ENCODE results near the gene ZSCAN10.
A peak's percentile ranks its signal among the peaks of the same experiment; 100 is the strongest.
"Not testable (repeated sequence)": the region's sequence is repeated elsewhere in the genome, so short reads cannot be mapped to it uniquely, and the experiment has no call there.

Gene ZSCAN10

DNA sequence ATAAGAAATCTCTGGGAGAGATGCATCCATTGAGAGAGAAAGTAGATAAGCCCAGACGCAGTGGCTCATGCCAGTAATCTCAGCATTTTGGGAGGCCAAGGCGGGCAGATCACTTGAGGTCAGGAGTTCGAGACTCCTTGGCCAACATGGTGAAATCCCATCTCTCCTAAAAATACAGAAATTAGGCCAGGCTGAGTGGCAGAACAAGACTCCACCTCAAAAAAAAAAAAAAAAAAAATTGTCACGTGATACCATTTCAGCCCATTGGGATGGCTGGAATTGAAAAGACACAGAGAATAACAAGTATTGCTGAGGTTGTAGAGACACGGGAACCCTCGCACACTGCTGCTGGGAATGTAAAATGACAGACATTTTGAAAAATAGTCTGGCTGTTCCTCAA, 36.5 kb downstream of the ZSCAN10 start:
- Histone ChIP-seq H3K27me3 (ENCODE audit: control insufficient read depth, insufficient read depth, low read length) (peaks cover 9% of the 10 kb centered on the region), H3K4me3 (ENCODE audit: low read depth, low read length) (no peak overlapping the region), H3K9ac (ENCODE audit: low read depth, low read length) (no peak overlapping the region), H3K36me3 (ENCODE audit: control insufficient read depth, insufficient read depth, low read length) (no peaks in the 10 kb centered on the region), H3K9me3 (ENCODE audit: control insufficient read depth, insufficient read depth, low read length) (no peaks in the 10 kb centered on the region), H3K4me1 (ENCODE audit: control insufficient read depth, insufficient read depth, low read length) (peaks cover 5% of the 10 kb centered on the region)

GRCh38 chr16:3060339-3061127, 38.6 kb downstream of the ZSCAN10 start:
- H3K4me1 ChIP-seq (ENCODE audit: control insufficient read depth, insufficient read depth, low read length) = peaks cover 4% of the 10 kb centered on the region
- no peaks in the 10 kb centered on the region for H3K36me3 ChIP-seq (ENCODE audit: control insufficient read depth, insufficient read depth, low read length)
- peaks cover 12% of the 10 kb centered on the region for H3K27me3 ChIP-seq (ENCODE audit: control insufficient read depth, insufficient read depth, low read length)
- H3K9me3 ChIP-seq (ENCODE audit: control insufficient read depth, insufficient read depth, low read length) = no peaks in the 10 kb centered on the region
- no peak overlapping the region for H3K4me3 ChIP-seq (ENCODE audit: low read depth, low read length)
- no peak overlapping the region for H3K9ac ChIP-seq (ENCODE audit: low read depth, low read length)

- Histone ChIP-seq H3K9ac (ENCODE audit: low read depth, low read length) (peak overlapping the region; percentile 73), H3K9me3 (ENCODE audit: control insufficient read depth, insufficient read depth, low read length) (no peaks in the 10 kb centered on the region), H3K36me3 (ENCODE audit: control insufficient read depth, insufficient read depth, low read length) (no peaks in the 10 kb centered on the region), H3K4me3 (ENCODE audit: low read depth, low read length) (peak overlapping the region; percentile 58), H3K4me1 (ENCODE audit: control insufficient read depth, insufficient read depth, low read length) (no peaks in the 10 kb centered on the region), H3K27me3 (ENCODE audit: control insufficient read depth, insufficient read depth, low read length) (peaks cover 12% of the 10 kb centered on the region)
These were observed 39.3 kb downstream of the ZSCAN10 start for GRCh38 chr16:3059723-3060242.

- Histone ChIP-seq H3K9me3 (ENCODE audit: control insufficient read depth, insufficient read depth, low read length) (no peaks in the 10 kb centered on the region), H3K9ac (ENCODE audit: low read depth, low read length) (peak overlapping the region; percentile 73), H3K27me3 (ENCODE audit: control insufficient read depth, insufficient read depth, low read length) (peaks cover 12% of the 10 kb centered on the region), H3K36me3 (ENCODE audit: control insufficient read depth, insufficient read depth, low read length) (no peaks in the 10 kb centered on the region), H3K4me1 (ENCODE audit: control insufficient read depth, insufficient read depth, low read length) (no peaks in the 10 kb centered on the region), H3K4me3 (ENCODE audit: low read depth, low read length) (peak overlapping the region; percentile 58)
These were observed 39.9 kb downstream of the ZSCAN10 start for GRCh38 chr16:3059041-3059722.

GRCh38 chr16:3058139-3059030, 40.7 kb downstream of the ZSCAN10 start:
- no peaks in the 10 kb centered on the region for H3K4me1 ChIP-seq (ENCODE audit: control insufficient read depth, insufficient read depth, low read length)
- peak overlapping the region; percentile 58 for H3K4me3 ChIP-seq (ENCODE audit: low read depth, low read length)
- H3K36me3 ChIP-seq (ENCODE audit: control insufficient read depth, insufficient read depth, low read length) = no peaks in the 10 kb centered on the region
- no peak overlapping the region for H3K9ac ChIP-seq (ENCODE audit: low read depth, low read length)
- H3K27me3 ChIP-seq (ENCODE audit: control insufficient read depth, insufficient read depth, low read length) = peaks cover 12% of the 10 kb centered on the region
- no peaks in the 10 kb centered on the region for H3K9me3 ChIP-seq (ENCODE audit: control insufficient read depth, insufficient read depth, low read length)

DNA sequence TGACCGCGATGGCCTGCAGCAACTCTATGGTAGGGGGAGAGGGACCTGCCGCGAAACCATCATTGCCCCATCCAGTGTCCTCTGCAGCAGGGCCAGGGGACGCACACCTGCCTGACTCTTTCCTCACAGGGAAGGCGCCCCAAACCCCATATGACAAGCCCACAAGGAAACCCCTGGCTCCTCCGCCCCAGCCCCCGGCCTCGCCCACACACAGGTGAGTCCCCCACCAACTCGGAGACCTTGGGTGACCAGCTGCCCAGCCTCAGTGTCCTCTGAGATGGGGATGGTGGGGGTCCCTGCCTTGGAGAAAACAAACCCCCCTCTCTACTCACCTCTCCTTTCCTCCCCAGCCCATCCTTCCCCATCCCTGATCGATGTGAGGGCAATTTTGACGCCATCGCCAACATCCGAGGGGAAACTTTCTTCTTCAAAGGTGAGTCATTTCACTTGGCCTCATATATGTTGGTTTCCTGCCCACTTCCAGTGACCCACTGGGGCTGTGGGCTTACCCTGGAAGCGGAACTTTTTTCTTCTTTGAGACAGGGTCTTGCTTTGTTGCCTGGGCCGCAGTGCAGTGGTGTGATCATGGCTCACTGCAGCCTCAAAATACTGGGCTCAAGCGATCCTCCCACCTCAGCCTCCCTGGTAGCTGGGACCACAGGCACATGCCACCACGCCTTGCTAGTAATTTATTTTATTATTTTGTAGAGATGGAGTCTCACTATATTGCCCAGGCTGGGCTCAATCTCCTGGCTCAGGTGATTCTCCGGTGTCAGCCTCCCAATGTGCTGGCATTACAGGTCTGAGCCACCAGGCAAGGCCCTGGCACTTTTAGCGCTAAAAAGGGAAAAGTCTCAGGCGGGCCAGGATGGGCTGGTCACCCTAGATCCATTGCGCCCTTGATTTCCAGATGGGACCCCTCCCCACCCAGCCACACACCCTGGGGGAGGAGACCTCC, 41.6 kb downstream of the ZSCAN10 start:
- Histone ChIP-seq H3K4me1 (ENCODE audit: control insufficient read depth, insufficient read depth, low read length) (no peaks in the 10 kb centered on the region), H3K9me3 (ENCODE audit: control insufficient read depth, insufficient read depth, low read length) (no peaks in the 10 kb centered on the region), H3K36me3 (ENCODE audit: control insufficient read depth, insufficient read depth, low read length) (no peaks in the 10 kb centered on the region), H3K27me3 (ENCODE audit: control insufficient read depth, insufficient read depth, low read length) (peaks cover 12% of the 10 kb centered on the region), H3K9ac (ENCODE audit: low read depth, low read length) (no peak overlapping the region), H3K4me3 (ENCODE audit: low read depth, low read length) (peak overlapping the region; percentile 58)

DNA sequence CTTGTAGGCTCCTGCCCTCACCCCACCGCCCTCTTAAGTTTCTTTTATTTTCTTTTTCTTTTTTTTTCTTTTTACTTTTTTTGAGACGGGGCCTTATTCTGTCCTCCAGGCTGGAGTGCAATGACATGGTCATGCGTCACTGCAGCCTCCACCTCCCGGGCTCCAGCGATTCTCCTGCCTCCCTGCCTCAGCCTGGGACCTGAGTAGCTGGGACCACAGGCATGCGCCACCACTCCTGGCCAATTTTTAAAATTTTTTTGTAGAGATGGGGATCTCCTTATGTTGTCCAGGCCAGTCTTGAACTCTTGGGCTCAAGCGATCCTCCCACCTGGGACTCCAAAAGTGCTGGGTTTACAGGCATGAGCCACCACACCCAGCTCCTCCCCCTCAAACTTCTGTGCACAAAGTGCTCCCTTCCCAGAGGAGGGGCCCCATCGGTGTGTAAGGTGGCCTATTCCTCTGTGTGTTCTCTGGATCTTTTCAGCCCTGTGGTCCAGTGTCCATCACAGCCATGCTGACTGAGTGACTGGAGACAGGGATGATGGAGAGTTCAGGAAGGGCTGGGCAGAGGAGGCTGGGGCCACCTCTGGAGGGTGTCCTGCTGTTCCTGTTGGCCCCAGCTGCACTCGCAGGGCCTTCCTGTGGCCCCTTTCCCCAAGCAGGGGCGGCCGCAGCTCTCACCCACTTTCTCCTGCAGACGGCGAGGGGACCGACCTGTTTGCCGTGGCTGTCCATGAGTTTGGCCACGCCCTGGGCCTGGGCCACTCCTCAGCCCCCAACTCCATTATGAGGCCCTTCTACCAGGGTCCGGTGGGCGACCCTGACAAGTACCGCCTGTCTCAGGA, 42.5 kb downstream of the ZSCAN10 start:
- Histone ChIP-seq H3K4me1 (ENCODE audit: control insufficient read depth, insufficient read depth, low read length) (no peaks in the 10 kb centered on the region), H3K9ac (ENCODE audit: low read depth, low read length) (no peak overlapping the region), H3K36me3 (ENCODE audit: control insufficient read depth, insufficient read depth, low read length) (no peaks in the 10 kb centered on the region), H3K27me3 (ENCODE audit: control insufficient read depth, insufficient read depth, low read length) (peaks cover 12% of the 10 kb centered on the region), H3K9me3 (ENCODE audit: control insufficient read depth, insufficient read depth, low read length) (no peaks in the 10 kb centered on the region), H3K4me3 (ENCODE audit: low read depth, low read length) (no peak overlapping the region)

DNA sequence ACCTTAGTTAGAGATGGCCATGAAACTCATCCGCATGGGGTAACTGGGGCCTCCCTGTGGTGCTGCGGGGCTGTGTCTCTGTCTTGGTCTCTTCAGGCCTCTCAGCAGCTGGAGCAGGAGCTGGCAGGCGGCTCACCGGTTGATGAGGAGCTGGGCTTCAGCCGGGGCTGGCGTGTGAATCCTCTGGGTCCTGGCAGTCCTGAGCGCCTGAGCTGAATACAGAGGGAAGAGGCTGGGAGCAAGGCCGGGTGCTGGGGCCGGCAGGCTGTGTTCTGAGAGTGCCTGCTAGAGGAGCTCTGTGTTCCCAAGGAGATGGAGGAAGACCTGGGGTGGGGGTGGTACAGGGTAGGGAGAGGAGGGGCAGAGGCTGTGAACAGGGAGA, 43.4 kb downstream of the ZSCAN10 start:
- H3K4me3 ChIP-seq (ENCODE audit: low read depth, low read length); H3K9ac ChIP-seq (ENCODE audit: low read depth, low read length); H3K36me3 ChIP-seq (ENCODE audit: control insufficient read depth, insufficient read depth, low read length); H3K4me1 ChIP-seq (ENCODE audit: control insufficient read depth, insufficient read depth, low read length); H3K9me3 ChIP-seq (ENCODE audit: control insufficient read depth, insufficient read depth, low read length): not testable (repeated sequence)
- peaks cover 12% of the 10 kb centered on the region for H3K27me3 ChIP-seq (ENCODE audit: control insufficient read depth, insufficient read depth, low read length)

- Histone ChIP-seq H3K4me1 (ENCODE audit: control insufficient read depth, insufficient read depth, low read length) (no peaks in the 10 kb centered on the region), H3K4me3 (ENCODE audit: low read depth, low read length) (no peak overlapping the region), H3K27me3 (ENCODE audit: control insufficient read depth, insufficient read depth, low read length) (peaks cover 11% of the 10 kb centered on the region), H3K9me3 (ENCODE audit: control insufficient read depth, insufficient read depth, low read length) (no peaks in the 10 kb centered on the region), H3K9ac (ENCODE audit: low read depth, low read length) (no peak overlapping the region), H3K36me3 (ENCODE audit: control insufficient read depth, insufficient read depth, low read length) (no peaks in the 10 kb centered on the region)
These were observed 43.9 kb downstream of the ZSCAN10 start for GRCh38 chr16:3054965-3055733.

DNA sequence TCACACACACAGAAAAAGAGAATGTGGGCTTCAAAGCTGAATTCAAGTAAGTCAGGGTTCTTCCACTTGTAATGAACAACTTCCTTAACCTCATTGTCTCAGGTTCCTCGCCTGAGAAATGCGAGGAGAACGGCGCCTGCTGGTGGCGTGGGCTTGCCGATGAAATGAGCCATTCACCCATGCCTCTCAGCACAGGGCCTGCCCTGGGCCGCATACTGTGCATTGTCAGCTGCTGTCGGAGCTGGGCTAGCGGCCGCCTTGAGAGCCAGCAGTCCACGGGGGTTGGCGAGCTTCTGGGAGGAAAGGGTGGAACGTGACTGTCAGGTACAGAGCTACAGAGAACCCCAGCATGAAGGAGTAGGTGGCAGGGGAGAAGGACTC, 45.8 kb downstream of the ZSCAN10 start:
- not testable (repeated sequence) for H3K9me3 ChIP-seq (ENCODE audit: control insufficient read depth, insufficient read depth, low read length); H3K36me3 ChIP-seq (ENCODE audit: control insufficient read depth, insufficient read depth, low read length); H3K9ac ChIP-seq (ENCODE audit: low read depth, low read length); H3K4me1 ChIP-seq (ENCODE audit: control insufficient read depth, insufficient read depth, low read length); H3K4me3 ChIP-seq (ENCODE audit: low read depth, low read length)
- H3K27me3 ChIP-seq (ENCODE audit: control insufficient read depth, insufficient read depth, low read length) = peaks cover 14% of the 10 kb centered on the region

All from iPS-15b (cell line).